Keratinocyte (primary cell): Measurements from ENCODE around the gene OR2W3.

Experiments
- CTCF ChIP-seq, 3 experiments: IDR thresholded peaks in 1 of 3; conservative IDR thresholded peaks in 1 of 3; optimal IDR thresholded peaks in 1 of 3; 2 replicates in 2 of 3; 3 replicates in 1 of 3; pipeline versions ENCODE3 to v1.5.1; 2011; ENCODE audit warnings: low read length in 3 of 3, mild to moderate bottlenecking in 3 of 3, moderate library complexity in 2 of 3, control low read depth in 1 of 3, inconsistent platforms in 1 of 3; ENCODE audit not compliant: insufficient read depth in 2 of 3; ENCODE audit errors: extremely low read depth in 1 of 3
- EZH2 ChIP-seq: IDR thresholded peaks from one replicate; pipeline ENCODE4 v1.6.1; 2012; ENCODE audit warnings: inconsistent platforms, mild to moderate bottlenecking, low read length, moderate library complexity

- TF ChIP-seq CTCF (optimal IDR thresholded peaks at IDR 0.05 in 1 of 3, IDR thresholded peaks at IDR 0.05 in 1 of 3, conservative IDR thresholded peaks at IDR 0.05 in 1 of 3; ENCODE audit: extremely low read depth in 1 of 3, insufficient read depth in 2 of 3, low read length in 3 of 3) (no peak), EZH2 (no peak)
These were observed 18.4 kb downstream of the OR2W3 start for GRCh38 chr1:247913786-247914185.
